ENCODE measurements around the gene UGT3A1. TPM values are rescaled to one million over a fixed set of nuclear protein-coding genes. Genes with fewer than 3 reads are reported as not detected.

The UGT3A1 gene
- total RNA-seq, 2 donors from 2014 or later, result 0.34 to 2.2 TPM

GRCh38 chr5:35974570-35974969 lies 16.6 kb downstream of the UGT3A1 start:
- intact Hi-C loops (cut with DNase I), result no loop called here
- DNase-seq (ENCODE audit: low spot score), result no peak
- H3K27ac ChIP-seq, result no peak overlapping the region
- no peaks in the 10 kb centered on the region for H3K27me3 ChIP-seq (replicated peaks; ENCODE audit: insufficient read depth)
- H3K4me1 ChIP-seq (replicated peaks), result no peaks in the 10 kb centered on the region
- H3K4me3 ChIP-seq, result no peak overlapping the region
- WGBS, result 74% methylated on average over 4 of the region's 4 CpGs
- no peak for TF ChIP-seq CTCF (IDR thresholded peaks at IDR 0.05)
- no peak for TF ChIP-seq POLR2AphosphoS5 (IDR thresholded peaks at IDR 0.05)
- TF ChIP-seq POLR2A (IDR thresholded peaks at IDR 0.05), result no peak
- no peaks in the 10 kb centered on the region for H3K9me3 ChIP-seq
- no peaks in the 10 kb centered on the region for H3K36me3 ChIP-seq

DNA sequence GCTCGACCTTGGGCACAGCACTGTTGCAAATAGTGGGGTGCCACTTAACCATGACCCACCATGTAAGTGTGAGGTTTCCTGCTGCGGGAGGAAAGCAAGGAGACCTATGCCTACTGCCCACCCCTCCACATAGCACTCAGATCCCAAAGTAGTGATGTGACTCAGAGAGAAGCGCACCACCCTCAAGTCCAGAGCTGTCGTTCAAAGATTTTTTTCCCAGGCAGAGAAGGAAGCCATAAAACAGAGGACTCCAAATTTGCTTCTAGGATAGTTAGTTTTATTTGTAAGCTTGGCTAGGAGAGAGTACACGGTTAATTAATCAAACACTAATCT lies 19.3 kb downstream of the UGT3A1 start:
- intact Hi-C loops (cut with DNase I), result no loop called here

DNA sequence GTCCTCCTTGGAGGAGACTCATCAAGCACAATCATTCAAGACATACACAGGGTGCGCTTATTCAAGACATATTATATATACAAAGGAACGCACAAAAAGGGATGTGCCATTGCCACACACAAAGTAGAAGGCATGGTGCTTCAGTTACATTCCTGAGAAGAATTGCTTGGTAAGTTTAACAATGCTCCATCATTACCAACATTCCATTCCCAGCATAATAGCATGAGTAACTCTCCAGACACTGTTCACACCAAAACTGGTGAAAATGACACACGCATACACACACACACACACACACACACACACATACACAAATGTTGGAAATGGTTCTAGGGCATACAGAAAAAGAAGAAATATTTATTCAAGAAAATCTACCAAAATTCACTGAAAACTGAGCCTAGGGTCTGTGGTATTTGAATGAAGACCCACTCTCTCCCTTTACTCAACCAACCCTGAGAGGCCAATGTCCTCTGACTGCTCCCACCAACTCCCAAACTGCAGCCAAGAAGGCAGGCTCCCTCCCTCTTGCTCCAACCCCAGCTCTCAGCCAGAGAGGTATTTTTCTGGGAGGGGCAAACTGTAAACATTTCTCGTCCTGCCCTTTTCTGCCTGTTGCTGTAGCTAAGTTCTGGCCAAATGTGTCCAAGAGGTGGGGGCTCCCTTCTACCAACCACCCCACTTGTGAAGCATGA lies 19.9 kb downstream of the UGT3A1 start:
- H3K36me3 ChIP-seq, result no peaks in the 10 kb centered on the region
- no peak overlapping the region for H3K4me3 ChIP-seq
- no peak for DNase-seq (ENCODE audit: low spot score)
- no peak overlapping the region for H3K27ac ChIP-seq
- no peaks in the 10 kb centered on the region for H3K4me1 ChIP-seq (replicated peaks)
- H3K27me3 ChIP-seq (replicated peaks; ENCODE audit: insufficient read depth), result no peaks in the 10 kb centered on the region
- intact Hi-C loops (cut with DNase I), result no loop called here
- TF ChIP-seq POLR2AphosphoS5 (IDR thresholded peaks at IDR 0.05) (no peak), CTCF (IDR thresholded peaks at IDR 0.05) (no peak), POLR2A (IDR thresholded peaks at IDR 0.05) (no peak)
- WGBS, result 87% methylated on average over 4 of the region's 4 CpGs
- no peaks in the 10 kb centered on the region for H3K9me3 ChIP-seq

More for the DNA sequence above, 19.3 kb downstream of the UGT3A1 start:
- Histone ChIP-seq H3K4me1 (replicated peaks) (no peaks in the 10 kb centered on the region), H3K27me3 (replicated peaks; ENCODE audit: insufficient read depth) (no peaks in the 10 kb centered on the region), H3K9me3 (no peaks in the 10 kb centered on the region), H3K4me3 (no peak overlapping the region), H3K36me3 (no peaks in the 10 kb centered on the region), H3K27ac (no peak overlapping the region)
- 77% methylated on average over 5 of the region's 5 CpGs for whole genome bisulfite sequencing
- no peak for DNase-seq (ENCODE audit: low spot score)
- TF ChIP-seq POLR2A (IDR thresholded peaks at IDR 0.05), result no peak
- TF ChIP-seq POLR2AphosphoS5 (IDR thresholded peaks at IDR 0.05), result no peak
- TF ChIP-seq CTCF (IDR thresholded peaks at IDR 0.05), result no peak

DNA sequence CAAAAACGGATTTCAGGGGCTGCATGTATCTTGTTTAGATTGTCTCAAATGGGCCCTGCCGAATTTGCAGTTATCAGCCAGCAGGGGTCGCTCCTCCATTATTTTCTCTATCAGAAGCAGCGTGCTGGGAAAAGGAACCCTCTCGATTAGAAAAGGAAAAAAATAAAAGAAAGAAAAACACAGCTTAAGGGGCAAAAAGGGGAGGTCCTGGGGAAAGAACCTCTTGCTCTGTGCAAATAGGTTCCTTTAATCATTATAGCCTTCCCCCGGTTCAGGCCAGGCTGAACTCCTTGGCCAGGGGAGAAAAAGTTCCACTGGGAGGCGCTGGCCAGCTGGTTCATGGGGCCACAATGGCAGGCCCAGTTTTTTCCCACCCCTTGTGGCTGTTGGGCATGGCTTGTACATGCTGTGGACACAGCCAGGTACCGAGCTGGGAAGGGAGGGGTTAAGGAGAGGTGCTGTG lies 27.8 kb downstream of the UGT3A1 start:
- H3K4me1 ChIP-seq (replicated peaks), result no peaks in the 10 kb centered on the region
- DNase-seq (ENCODE audit: low spot score), result no peak
- no peaks in the 10 kb centered on the region for H3K27me3 ChIP-seq (replicated peaks; ENCODE audit: insufficient read depth)
- TF ChIP-seq POLR2A (IDR thresholded peaks at IDR 0.05) (no peak), CTCF (IDR thresholded peaks at IDR 0.05) (peak in 2 of 4 experiments; percentile 29 to 42)
- H3K9me3 ChIP-seq, result no peaks in the 10 kb centered on the region
- H3K4me3 ChIP-seq, result no peak overlapping the region
- H3K27ac ChIP-seq, result no peak overlapping the region
- H3K36me3 ChIP-seq, result no peaks in the 10 kb centered on the region
- 61% methylated on average over 8 of the region's 8 CpGs for WGBS
- intact Hi-C loops (cut with DNase I), result no loop called here

GRCh38 chr5:35960328-35960727 lies 30.9 kb downstream of the UGT3A1 start:
- intact Hi-C loops (cut with DNase I), result no loop called here
- Histone ChIP-seq H3K27ac (no peak overlapping the region), H3K27me3 (replicated peaks; ENCODE audit: insufficient read depth) (no peaks in the 10 kb centered on the region), H3K36me3 (no peaks in the 10 kb centered on the region), H3K4me3 (no peak overlapping the region), H3K4me1 (replicated peaks) (no peaks in the 10 kb centered on the region), H3K9me3 (no peaks in the 10 kb centered on the region)
- no peak for DNase-seq (ENCODE audit: low spot score)
- 78% methylated on average over 7 of the region's 7 CpGs for WGBS
- TF ChIP-seq CTCF (IDR thresholded peaks at IDR 0.05) (no peak), POLR2A (IDR thresholded peaks at IDR 0.05) (no peak), POLR2AphosphoS5 (IDR thresholded peaks at IDR 0.05) (no peak)

Data from prostate gland (tissue), 2 donors.